Liver (tissue), 3 donors: Measurements from ENCODE around the gene IFI27.

Experiments used
- ATF3 ChIP-seq: IDR thresholded peaks from 2 replicates; pipeline ENCODE4 v1.6.1; 2016; ENCODE audit warnings: antibody characterized with exemption
- CTCF ChIP-seq: fragments of 150-350 bp; IDR thresholded peaks from 2 replicates; pipeline ENCODE4 v1.5.1; 2017; ENCODE audit warnings: improper control_type of control experiment, low read depth, low read length; ENCODE audit not compliant: missing input control
- FOXA1 ChIP-seq: IDR thresholded peaks from 2 replicates; pipeline ENCODE4 v1.6.1; 2016; ENCODE audit warnings: antibody characterized with exemption
- REST ChIP-seq: IDR thresholded peaks from 2 replicates; pipeline ENCODE4 v1.6.1; 2016; ENCODE audit warnings: antibody characterized with exemption, mild to moderate bottlenecking
- RXRA ChIP-seq, 2 donors: IDR thresholded peaks; 2 replicates each; pipeline ENCODE4 v1.6.1; 2017 to 2018; ENCODE audit warnings: antibody characterized with exemption in 2 of 2, mild to moderate bottlenecking in 1 of 2
- SP1 ChIP-seq: IDR thresholded peaks from 2 replicates; pipeline ENCODE4 v1.6.1; 2018; ENCODE audit warnings: antibody characterized with exemption, mild to moderate bottlenecking
- donor health status: healthy.
- donor health status: healthy.

GRCh38 chr14:94123296-94123695 lies 12.8 kb downstream of the IFI27 start:
- TF ChIP-seq CTCF (no peak), FOXA1 (no peak), REST (no peak), SP1 (no peak), RXRA (IDR thresholded peaks at IDR 0.05) (no peak), ATF3 (no peak)
